ENCODE data around the gene ACSF3.

The ACSF3 gene

DNA sequence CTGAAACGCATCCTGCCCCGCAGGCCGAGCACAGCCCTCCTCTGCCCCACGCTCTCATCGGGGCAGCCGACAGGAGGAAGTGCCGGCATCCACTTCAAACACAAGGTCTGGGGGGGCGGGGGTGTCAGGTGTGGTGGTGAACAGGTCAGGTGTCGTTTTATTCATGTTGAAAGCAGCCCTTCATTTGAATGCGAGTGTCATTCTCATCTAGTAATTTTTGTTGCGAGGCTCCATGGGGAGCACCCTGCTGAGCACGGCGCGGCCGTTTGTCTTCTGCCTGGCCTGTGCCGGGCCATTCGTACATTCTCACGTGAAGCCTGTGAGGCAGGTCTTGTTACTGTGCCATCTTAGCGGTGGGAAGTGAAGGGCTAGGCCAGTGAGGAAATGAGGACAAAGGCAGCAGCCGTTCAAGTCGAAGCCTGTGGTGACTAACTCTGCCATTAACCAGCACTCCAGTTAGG is 1.9 kb downstream of the ACSF3 start:
- DNase-seq (ENCODE audit: low spot score) = no peak

DNA sequence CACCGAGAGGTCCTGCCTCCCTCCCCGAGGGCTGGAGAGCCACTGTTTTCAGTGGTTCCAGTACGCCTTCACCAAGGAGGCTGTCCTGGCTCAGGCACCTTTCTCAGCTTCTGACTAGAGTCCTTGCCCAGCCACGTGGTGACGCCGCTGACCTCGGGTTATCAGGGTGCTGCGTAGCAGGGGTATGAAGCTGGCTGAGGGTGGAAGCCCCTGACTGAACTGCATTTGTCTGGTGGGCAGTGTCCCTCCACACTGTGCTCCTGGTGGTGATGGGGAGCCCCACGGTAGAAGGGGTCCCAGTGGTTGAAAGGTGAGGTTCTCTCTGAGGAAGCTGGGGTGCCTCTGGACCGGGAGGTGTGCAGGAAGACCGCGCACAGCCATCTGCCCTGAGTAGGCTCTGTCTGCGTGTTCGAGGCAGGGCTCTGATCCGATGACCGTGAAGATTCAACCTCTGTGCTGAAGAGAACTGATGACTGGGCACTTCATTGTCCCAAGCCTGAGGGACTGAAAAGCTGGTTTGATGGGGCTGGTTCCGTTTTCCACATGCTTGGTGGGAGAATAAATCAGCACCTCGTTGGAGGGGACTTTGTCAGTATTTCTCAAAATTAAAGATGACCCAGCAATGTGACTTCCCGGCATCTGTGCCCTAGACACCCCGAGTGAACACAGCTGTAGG is 2.5 kb downstream of the ACSF3 start:
- DNase-seq (ENCODE audit: low spot score) = no peak

DNA sequence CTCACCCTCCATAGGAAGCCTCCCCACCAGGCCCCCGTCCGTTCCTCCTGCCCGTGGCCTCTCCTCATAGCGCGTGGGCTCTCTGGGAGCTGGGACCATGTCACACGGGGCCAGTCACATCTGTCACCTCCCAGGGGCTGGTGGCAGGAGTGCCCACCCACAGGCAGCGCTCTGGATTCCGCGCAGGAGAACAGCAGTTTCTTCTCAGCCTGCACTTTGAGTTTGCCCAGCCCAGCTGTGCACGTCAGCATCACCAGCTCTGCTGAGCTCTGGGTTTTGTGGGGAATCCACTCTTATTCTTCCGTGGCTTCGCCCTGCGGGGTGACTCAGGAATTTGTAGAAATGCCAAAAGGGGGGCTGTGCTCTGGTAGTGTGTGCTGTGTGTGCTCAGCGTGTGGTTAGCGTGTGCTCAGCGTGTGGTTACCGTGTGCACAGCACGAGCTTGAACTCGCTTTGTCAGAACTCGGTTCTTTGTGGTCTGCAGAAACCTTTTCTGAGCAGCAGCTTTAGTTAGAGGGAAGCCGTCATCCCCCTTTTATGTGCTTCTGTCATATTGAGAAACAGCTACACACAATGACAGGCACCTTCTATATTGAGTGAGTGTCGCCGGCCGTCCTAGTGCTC is 3.2 kb downstream of the ACSF3 start:
- DNase-seq (ENCODE audit: low spot score) = no peak

DNA sequence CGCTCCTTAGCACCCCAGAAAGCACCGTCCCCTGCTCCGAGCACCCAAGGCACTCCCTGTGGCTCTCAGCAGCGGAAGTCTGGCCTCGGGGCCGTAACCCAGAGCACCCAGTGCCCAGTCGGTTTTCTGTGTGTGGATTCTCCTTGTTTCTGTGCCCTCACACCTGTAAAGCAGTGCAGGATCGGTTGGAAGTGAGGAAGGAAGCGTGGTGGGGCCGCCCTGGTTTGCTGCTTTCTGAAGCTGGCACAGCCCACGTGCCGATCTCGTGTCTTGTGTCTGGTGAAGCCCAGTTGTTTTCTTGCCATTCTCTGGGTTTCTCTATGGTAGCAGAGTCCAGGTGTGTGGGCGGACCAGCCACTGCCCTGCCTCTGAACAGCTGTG is 3.7 kb downstream of the ACSF3 start:
- DNase-seq (ENCODE audit: low spot score) = no peak

DNA sequence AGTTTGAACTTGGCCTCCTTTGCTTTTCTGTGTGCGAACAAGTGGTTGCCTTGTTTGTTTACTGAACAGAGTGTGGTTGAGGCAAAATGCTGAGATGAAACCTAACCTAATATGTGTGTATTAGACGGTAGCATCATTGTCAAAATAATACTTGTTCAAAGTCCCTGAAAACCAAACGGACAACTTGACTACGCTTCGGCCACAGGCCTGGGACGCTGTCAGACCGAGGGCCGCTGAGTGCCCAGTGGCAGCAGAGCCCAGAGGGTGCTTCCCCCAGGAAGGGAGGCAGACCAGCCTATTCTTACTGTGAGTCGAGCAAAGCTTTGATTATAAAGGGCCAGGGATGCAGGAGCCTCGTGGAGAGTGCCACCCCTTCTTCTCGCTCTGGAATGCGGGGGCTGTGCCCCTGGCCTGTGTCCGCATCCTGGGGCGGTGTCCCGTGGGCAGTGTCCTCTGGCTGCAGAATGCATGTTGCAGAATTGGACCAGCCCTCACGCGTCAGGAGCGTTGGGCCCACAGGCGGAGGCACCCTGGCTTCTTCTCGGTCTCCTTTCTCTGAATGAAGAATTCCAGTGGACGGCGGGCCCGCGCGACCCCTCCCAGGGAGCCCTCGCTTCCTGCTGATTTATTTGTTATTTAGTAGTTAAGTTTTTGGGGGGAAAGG is 5.2 kb downstream of the ACSF3 start:
- DNase-seq (ENCODE audit: low spot score) = no peak

DNA sequence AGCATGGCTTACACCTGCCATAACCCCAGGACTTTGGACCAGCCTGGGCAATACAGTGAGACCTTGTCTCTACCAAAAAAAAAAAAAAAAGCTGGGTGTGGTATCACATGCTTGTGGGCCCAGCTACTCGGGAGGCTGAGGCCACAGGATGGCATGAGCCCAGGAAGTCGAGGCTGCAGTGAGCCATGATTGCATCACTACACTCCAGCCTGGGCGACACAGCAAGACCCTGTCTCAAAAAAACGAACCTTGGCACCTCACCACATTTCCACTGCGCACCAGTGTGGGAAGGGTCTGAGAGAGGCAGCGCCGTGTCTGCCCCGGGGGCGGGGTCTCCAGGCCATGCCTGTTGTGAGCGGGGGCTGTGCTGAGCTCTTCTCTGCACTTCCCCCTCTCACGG is 6.3 kb downstream of the ACSF3 start:
- DNase-seq (ENCODE audit: low spot score) = no peak

DNA sequence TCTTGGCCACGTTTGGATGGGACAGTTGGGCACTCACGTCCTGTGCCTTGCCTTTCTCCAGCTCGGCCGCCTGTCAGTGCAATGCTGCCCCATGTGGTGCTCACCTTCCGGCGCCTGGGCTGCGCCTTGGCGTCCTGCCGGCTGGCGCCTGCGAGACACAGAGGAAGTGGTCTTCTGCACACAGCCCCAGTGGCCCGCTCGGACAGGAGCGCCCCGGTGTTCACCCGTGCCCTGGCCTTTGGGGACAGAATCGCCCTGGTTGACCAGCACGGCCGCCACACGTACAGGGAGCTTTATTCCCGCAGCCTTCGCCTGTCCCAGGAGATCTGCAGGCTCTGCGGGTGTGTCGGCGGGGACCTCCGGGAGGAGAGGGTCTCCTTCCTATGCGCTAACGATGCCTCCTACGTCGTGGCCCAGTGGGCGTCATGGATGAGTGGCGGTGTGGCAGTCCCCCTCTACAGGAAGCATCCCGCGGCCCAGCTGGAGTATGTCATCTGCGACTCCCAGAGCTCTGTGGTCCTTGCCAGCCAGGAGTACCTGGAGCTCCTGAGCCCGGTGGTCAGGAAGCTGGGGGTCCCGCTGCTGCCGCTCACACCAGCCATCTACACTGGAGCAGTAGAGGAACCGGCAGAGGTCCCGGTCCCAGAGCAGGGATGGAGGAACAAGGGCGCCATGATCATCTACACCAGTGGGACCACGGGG is 7.1 kb downstream of the ACSF3 start:
- no peak for DNase-seq (ENCODE audit: low spot score)

DNA sequence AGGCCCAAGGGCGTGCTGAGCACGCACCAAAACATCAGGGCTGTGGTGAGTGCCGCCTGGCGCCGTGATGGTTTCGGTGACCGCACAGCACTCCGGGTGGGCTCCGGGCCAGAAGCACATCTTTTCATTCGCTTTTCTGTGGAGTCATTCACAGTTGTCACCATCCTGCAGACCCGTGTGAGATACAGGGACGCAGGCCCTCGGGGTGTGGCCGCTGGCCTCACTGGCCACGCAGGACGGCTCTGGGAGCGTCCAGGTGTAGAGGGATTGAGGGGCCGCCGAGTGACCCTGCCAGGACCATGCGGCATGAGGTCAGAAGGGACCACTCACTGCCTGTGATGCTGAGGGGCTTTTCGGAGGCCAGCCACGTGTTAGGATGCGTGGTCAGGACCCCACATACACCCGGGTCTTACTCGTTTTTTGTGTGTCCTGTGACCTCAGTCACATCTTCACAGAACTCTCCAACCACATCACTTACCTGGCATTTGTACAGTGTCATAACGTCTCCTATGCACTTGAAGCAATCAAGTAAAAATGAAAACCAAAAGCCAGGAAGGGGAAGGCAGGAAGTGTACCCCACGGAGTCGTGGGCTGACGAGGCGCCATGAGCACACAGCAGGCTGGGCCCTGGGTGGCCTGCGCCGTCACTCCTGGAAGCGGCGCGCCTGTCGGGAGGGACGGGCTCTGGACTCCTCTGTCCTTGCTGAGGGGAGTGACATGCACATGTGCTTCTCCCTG is 7.8 kb downstream of the ACSF3 start:
- no peak for DNase-seq (ENCODE audit: low spot score)

DNA sequence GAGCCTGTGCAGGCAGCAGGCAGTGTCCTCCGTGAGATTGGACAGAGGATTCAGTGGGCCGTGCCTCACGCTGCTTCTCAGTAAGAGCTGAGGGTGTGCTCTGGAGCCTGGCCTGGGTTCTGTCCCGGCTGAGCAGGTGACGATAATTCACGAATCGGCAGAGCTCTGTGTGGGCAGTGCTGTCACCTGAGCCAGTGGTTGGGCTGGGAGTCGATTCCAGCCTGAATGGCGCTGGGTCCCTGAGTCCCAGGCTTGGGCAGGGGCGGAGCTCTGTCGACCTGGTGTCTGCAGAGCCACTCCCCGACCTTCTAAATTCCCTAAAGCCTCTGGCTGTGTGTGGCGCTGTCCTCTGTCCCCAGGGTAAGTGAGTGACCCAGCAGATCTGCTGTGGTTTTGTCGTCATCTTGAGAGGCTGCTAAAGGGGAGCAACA is 8.4 kb downstream of the ACSF3 start:
- no peak for DNase-seq (ENCODE audit: low spot score)

DNA sequence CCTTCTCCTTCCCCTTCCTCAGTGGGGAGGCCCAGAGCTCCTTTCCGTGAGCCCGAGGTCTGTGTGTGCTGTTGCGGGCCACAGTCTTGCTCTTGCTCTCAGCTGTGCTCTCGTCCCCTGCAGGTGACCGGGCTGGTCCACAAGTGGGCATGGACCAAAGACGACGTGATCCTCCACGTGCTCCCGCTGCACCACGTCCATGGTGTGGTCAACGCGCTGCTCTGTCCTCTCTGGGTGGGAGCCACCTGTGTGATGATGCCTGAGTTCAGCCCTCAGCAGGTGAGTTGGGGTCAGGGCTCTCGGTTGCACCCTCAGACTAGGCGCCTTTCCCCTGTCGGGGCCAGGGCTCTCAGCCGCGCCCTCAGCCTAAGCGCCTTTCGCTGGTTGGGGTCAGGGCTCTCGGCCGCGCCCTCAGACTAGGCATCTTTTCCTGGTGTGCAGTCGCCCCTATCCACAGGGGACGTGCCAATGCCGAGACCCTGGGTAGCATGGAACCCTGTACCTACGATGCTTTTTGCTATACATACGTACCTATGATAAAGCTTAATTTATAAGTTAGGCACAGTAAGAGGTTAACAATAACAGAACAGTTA is 8.9 kb downstream of the ACSF3 start:
- no peak for DNase-seq (ENCODE audit: low spot score)

DNA sequence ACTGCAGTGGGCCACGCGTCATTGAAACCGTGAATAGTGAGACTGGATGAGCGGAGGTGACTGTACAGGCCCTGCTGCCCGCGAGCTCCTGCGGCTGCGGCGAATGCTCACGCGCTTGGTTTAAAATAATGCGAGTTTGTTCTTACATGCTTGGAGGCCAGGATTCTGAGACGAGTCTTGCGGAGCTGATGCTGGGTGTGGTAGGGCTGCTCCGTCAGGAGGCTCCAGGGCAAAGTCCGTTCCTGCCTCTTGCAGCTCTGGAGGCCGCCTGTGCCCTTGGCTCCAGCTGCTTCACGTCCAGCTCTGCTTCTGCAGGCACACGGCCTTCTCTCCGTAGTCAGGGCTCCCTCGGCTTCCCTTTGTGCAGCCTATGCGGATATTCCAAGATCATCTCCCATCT is 9.5 kb downstream of the ACSF3 start:
- no peak for DNase-seq (ENCODE audit: low spot score)

DNA sequence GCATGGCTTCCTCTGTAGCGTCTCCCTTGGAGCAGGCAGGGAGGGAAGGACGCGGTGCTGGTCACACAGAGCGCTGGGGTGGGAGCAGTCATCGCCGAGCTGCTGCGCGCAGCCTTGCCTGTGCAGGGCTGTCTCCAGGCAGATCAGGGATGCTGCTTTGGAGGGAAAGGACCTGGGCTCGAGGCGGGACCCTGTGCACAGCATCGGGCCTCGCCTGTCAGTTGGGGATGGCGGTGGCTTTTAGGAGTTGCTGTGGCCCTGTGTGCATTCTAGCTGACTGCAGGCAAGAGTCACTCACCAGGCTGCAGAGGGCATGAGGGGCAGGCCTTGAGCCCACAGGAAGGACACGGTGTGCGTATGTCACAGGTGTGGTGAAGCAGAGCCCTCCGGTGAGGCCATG is 10.1 kb downstream of the ACSF3 start:
- no peak for DNase-seq (ENCODE audit: low spot score)

DNA sequence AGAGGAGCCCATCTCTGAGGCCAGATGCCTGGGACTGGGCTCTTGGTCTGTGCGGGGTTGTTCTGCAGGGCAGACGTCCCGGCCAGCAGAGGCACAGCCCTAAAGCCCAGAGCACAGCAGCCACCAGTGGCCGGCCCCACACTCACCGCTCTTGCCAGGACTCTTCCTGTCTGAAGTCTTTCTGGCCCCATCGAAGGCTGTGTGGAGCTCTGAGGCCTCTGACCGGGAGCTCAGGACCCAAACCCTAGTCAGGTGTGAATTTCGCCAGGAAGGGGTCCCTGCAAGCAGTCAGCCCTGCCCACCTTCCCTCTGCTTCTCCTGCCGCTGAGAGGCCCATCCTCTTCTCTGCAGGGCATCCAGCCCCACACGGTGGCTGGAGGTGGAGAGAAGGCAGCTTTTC is 10.7 kb downstream of the ACSF3 start:
- DNase-seq (ENCODE audit: low spot score) = no peak

DNA sequence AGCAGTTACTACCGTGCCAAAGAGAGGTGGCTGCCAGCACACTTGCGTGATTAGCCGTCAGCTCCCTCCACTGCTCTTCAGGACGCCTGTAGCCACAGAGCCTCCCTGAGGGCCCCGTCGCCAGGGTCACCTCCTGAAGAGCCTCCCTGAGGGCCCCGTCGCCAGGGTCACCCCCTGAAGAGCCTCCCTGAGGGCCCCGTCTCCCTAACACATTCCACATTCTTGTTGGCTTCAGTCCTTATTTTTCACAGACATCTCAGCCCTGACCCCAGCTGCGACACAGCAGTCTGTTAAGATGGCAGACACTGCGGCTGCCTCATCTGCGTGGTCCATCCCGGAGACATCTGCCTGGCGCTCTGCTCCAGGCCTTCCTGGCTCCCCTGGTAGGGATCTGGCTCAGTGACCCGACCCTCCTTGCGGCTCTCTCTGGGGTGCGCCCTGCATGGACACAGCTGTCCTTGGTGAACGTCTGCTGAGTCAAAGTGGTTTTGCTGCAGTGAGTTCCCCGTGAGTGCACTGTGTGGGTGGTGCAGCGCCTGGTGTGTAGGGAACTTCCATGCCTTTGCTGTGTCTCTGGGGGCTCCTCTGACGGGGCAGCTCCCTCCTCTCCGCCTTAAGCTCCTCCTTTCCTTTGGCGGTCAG is 11.4 kb downstream of the ACSF3 start:
- no peak for DNase-seq (ENCODE audit: low spot score)

DNA sequence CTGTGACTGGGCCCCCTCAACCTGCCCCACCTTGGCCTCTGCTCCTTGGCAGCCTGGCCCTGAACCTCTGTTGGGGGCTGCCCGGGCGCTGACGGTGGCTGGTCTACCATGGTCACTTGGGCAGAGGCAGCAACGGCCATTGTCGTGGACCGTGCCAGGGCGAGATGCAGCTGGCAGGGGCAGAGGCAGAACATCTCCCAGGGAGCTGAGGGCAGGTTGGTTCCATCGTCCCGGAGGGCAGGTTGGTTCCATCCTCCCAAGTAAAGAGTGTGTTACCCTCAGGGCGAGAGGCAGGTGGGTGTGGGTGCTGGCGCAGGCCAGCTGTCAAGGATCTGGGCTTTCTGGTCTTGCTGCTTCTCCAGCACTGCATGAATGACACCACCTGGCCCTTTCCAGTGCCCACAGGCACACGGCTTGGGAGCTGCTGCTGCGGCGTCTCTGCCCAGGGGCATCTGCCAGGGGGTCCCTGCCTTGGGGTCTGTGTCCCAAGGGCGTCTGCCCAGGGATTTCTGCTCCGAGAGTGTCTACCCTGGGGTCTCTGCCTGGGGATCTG is 12.0 kb downstream of the ACSF3 start:
- DNase-seq (ENCODE audit: low spot score) = no peak

DNA sequence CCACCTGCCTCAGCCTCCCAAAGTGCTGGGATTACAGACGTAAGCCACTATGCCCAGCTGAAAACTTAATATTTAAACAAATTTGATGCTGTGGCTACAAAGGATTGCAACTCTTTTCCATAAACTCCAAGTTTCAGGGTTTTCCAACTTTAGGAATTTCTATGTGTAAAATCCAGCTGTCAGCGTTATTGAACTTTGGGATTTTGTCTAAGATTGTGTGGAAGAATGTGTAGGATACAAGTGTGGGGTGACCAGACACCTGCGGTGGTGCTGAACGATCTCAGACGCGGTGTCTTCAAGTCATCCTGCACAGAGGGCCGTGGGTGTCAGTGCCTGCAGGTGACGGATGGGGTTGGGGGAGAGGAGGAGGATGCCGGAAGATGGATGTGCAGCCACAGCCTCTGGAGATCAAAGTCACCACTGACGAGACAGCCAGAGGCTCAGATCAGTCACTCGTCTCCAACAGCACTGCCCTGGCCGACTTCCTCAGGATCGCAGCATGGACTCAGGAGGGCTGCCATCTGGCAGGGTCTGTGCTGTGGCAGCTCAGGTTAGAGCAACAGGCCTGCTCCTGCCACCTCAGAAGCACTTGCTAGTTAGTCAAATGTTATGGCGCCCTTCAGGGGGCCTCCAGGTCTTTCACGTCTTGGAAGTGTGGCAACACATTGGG is 13.0 kb downstream of the ACSF3 start:
- DNase-seq (ENCODE audit: low spot score) = no peak

DNA sequence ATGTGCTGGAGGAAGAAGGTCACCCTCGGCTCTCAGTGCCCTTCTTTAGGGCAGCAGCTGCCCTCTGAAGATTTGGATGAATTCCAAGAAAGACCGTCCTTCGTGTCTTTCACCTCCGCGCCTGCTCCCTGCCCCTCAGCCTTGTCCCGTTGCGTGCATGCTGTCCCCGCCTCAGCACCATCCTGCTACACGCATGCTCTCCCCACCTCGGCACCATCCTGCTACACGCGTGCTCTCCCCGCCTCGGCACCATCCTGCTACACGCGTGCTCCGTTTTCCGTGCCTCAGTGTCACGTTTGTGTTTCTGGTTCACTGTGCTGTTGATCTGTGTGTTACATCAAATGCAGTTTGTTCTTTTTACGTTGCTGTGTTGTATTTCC is 13.5 kb downstream of the ACSF3 start:
- DNase-seq (ENCODE audit: low spot score) = no peak

DNA sequence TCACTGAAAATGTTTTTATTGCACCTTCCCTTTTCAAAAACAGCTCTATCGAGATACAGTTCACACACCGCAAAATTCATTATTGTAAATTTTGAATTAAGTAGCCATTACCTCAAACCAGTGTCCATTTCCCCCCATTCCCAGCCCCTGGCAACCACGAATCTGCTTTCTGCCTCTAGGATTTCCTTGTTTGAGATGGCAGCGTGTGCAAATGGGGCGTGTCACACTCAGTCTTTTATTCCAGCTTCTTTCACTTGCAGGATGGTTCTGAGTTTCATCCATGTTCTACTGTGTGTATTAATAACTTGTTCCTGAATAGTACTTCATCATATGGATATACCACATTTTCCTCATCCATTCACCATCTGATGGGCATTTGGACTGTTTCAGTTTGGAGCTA is 14.8 kb downstream of the ACSF3 start:
- no peak for DNase-seq (ENCODE audit: low spot score)

DNA sequence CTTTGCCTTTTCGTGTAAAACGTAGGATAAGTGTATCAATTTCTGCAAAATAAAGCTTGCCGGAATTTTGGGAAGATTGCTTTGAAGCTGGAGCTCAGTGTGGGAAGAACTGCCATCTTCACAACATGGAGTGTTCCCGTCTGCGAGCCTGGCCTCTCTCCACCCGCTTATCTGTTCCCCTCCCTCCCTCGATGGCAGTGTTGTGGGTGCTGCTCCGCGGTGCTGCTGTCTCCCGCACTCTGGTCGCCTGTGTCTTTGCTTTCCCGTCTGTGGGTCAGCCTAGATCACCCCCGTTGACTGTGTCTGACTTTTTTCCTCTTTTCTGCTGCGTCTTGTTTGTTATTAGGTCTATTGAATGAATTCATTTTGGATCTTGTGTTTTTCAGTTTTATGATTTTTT is 17.0 kb downstream of the ACSF3 start:
- DNase-seq (ENCODE audit: low spot score) = no peak

DNA sequence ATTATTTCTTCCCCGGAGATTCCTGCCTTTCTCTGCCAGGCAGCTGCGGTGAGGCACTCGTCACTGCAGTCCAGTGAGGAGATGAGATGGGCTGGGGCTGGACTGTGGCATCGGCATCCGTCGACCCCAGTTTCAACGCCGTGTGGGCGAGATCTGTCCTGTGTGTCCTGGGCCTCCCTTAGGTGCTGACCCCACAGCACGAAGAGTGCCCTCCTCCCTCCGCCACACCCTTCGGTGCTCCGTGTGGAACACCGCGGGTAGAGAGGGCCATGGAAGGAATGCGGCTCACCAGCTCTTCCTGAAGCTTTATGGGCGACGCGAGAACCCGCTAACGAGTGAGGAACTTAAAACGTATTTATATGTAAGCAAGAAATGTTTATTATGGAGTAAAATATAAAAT is 17.6 kb downstream of the ACSF3 start:
- DNase-seq (ENCODE audit: low spot score) = no peak
